Suprapubic skin (tissue), 4 donors: ENCODE results near the gene SFI1.

ENCODE experiments used
- EP300 ChIP-seq: sonication (generic); formaldehyde crosslinking; IDR thresholded peaks from one replicate; pipeline ENCODE4 v1.6.1; 2017; ENCODE audit warnings: antibody characterized with exemption
- POLR2A ChIP-seq, 2 donors: fragments of 450-650 bp; IDR thresholded peaks; one replicate each; pipeline ENCODE4 v1.6.1; 2017; ENCODE audit warnings: antibody characterized with exemption in 2 of 2, mild to moderate bottlenecking in 2 of 2, moderate library complexity in 2 of 2
- POLR2AphosphoS5 ChIP-seq, 3 donors: sonication (generic); formaldehyde crosslinking; IDR thresholded peaks; one replicate each; pipeline ENCODE4 v1.6.1; 2017; ENCODE audit warnings: antibody characterized with exemption in 3 of 3
- TF ChIP-seq, protein P1 (sequence below), 2 donors: fragments of 200-600 bp in 1 of 2; fragments of 450-650 bp in 1 of 2; sonication (generic) in 1 of 2; IDR thresholded peaks; one replicate each; pipeline ENCODE4 v1.5.1; 2016 to 2019; ENCODE audit warnings: antibody characterized with exemption in 2 of 2, mild to moderate bottlenecking in 1 of 2, moderate library complexity in 1 of 2

DNA sequence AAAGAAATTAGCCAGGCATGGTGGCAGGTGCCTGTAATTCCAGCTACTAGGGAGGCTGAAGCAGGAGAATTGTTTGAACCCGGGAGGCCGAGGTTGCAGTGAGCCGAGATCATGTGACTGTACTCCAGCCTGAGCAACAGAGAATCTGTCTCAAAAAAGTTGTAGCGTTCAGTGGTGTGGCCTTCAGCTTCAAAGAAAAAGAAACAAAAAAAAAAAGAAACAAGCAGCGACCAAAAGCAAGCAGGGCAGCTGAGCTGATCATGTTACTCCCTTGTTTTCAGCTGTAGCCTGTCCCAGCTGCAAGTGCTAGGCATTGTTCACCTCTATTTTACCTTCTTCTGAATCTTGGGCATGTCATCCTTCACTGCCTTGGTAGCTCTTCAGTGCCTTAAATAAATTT lies 37.0 kb downstream of the SFI1 start:
- TF ChIP-seq, protein P1, sequence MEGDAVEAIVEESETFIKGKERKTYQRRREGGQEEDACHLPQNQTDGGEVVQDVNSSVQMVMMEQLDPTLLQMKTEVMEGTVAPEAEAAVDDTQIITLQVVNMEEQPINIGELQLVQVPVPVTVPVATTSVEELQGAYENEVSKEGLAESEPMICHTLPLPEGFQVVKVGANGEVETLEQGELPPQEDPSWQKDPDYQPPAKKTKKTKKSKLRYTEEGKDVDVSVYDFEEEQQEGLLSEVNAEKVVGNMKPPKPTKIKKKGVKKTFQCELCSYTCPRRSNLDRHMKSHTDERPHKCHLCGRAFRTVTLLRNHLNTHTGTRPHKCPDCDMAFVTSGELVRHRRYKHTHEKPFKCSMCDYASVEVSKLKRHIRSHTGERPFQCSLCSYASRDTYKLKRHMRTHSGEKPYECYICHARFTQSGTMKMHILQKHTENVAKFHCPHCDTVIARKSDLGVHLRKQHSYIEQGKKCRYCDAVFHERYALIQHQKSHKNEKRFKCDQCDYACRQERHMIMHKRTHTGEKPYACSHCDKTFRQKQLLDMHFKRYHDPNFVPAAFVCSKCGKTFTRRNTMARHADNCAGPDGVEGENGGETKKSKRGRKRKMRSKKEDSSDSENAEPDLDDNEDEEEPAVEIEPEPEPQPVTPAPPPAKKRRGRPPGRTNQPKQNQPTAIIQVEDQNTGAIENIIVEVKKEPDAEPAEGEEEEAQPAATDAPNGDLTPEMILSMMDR (IDR thresholded peaks at IDR 0.05), result no peak
- TF ChIP-seq POLR2AphosphoS5 (IDR thresholded peaks at IDR 0.05), result no peak
- TF ChIP-seq POLR2A (IDR thresholded peaks at IDR 0.05), result no peak
- TF ChIP-seq EP300, result no peak
